LNCAP (cell line): ENCODE measurements around the gene SLC25A51.
A peak's percentile ranks its signal among the peaks of the same experiment; 100 is the strongest.

ENCODE experiments used
- CTCF ChIP-seq: fragments of 450-650 bp; IDR thresholded peaks from 2 replicates; pipeline ENCODE4 v1.5.1; 2017; ENCODE audit warnings: mild to moderate bottlenecking

The SLC25A51 gene

GRCh38 chr9:37917313-37917731 is 13.4 kb upstream of the SLC25A51 start:
- TF ChIP-seq CTCF: no peak

DNA sequence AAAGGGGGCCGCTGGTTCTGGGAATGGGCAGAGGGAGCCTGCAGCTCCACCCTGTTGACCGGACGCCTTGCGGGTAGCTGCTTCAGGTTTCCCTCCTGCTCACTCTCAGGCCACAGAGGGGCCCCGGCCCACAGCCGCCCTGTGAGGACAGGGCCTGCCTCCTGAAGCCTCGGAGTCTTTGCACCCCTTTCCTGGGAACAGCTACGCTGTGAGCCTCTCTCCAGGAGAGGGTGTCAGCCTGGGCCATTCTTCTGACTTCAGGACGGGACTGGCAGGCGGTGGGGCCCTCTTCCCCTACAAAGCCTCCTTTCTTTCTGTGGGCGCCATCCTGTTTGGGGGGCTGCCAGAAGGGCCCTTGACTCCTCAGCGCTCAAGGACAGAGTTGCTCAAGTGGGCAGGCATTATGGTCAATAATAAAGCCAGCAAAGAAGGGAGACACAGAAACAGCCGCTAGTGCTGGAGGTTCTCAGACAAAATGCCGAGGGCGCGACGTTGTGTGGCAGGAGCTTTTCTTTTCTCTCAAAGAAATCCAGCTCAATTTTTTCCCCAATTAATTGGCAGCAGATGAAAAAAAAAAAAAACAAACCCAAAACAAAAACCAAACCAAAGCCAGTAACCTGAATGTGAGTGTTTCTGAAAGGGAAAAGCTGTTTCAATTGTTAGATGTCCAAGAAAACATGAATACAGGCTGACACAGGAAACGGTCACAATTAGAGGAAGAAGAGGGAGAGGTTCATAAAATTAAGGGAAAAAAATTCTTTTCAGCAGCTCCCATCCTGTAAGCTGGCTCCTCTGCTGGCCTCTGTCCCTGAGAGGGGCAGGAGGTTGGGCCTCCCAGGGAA is 12.8 kb upstream of the SLC25A51 start:
- TF ChIP-seq CTCF: no peak

DNA sequence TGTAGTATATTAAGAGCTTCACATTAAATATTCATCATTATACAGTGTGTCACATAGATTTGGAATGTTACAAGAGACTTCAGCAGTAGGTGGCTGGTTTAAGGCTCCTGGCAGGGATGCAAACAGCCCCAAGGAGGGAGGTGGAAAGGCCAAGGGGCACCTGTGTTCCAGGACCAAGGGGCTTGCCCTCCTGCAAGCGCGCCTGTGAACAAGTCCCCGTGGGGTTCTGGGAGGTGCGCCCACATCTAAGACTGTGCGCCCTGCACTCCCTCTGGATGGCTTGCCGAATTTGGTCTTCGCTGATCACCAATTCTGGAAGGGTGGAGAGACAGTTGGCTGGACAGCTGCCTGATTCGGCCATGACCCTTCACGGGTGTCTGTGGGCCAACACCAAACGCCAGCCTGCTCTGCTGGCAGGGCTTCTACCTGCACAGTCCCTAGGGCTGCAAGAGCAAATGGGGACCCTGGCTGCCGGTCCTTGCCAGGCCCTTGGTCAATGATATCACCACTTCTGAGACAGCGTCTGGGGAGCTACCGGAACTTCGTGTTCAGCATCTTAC is 12.1 kb upstream of the SLC25A51 start:
- TF ChIP-seq CTCF: no peak

DNA sequence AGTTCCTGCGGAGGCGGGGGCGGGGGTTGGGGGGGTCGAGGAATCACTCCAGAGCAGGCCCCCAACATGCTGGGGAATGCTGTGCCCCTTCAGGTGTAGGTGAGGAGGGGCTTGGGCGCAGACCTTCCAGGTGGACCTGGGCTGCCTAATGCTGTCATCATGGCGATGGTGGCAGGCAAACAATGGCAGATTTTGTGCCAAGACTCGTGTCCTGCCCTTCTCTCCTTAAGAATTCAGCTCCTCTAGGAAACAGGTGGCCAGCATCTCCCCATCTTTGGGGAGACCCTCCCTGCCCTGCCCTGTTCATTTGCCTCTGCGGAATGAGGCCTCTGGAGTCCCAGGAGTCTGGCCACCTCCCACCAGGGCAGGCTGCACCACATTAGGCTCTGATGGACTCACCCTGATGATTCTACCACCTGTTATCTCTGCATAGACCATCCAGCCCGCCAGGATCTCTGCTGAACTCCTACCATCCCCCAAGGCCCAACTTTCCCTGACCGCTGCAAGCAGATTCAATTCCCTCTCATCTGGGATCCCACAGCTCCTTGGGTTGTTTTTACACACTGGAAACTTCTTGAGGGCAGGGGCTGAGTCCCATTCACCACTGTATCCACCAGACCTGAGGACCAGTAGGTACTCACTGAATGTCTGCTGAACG is 10.9 kb upstream of the SLC25A51 start:
- no peak for TF ChIP-seq CTCF

DNA sequence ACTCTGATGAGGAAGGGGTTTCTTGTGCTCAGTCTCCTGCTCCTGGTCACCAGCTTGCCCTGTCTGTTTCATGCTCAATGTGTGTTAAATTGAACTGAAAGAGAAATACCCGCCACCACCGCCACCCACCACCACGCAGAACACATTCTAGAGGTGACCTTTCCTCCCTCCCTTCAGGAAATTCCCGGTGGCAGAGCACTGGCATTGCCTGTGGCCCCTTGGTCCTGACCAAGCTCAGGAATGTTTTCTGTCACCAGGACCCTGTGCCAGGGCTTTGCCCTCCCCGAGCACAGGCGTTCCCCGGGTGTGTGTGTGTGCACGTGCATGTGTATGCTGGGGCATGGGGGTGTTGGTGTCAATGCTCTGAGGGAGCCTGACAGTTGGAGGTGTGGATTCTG is 10.2 kb upstream of the SLC25A51 start:
- no peak for TF ChIP-seq CTCF

DNA sequence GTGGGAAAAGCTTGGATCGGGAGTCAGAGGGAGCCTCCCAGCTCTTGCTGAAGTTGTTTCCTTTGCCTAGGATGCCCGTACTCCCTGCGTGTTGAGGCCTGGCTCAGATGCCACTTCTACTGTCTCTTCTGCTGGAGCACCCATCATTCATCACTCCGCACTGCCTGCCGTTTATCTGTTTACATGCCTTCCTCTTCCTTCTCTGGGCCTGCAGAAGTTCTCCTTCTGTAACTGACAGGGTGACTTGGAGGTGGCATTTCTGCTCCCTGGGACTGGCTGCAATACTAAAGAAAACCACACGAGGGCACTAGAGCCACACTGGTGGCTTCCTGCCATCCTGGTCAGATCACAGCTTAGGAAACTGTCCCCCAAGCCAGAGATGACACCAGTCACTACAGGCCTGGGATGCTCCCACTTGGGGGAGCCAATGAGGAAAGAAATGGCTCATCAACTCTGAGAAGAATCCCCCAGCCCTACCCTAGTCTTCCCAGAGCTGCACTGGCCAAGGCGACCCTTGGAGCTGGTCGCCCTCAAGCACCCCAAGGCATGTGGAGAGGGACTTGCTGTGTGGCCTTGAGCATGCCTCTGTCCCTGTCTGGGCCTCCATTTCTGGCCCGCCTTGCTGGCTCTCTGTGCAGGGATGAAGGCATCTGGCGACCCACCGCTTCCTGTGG is 9.7 kb upstream of the SLC25A51 start:
- peak; percentile 98 for TF ChIP-seq CTCF

GRCh38 chr9:37911271-37911681 is 7.3 kb upstream of the SLC25A51 start:
- no peak for TF ChIP-seq CTCF
